Neural crest cell (in vitro differentiated cells): Measurements from ENCODE around the gene EYA3. TPM values are rescaled to one million over a fixed set of nuclear protein-coding genes. Genes with fewer than 3 reads are reported as not detected.

Experiments used
- DNase-seq: peaks from one replicate; pipeline ENCODE4 v3.0.0; 2021; ENCODE audit warnings: low read depth, mixed read lengths, low spot score
- H3K27ac Mint-ChIP-seq: one replicate; pipeline ENCODE4 v1.8.0; 2021; ENCODE audit warnings: mild to moderate bottlenecking, mixed read lengths; ENCODE audit not compliant: unreplicated experiment
- H3K27me3 Mint-ChIP-seq: 2 replicates; pipeline ENCODE4 v1.8.0; 2021; ENCODE audit warnings: low read depth, mild to moderate bottlenecking, mixed read lengths
- H3K36me3 Mint-ChIP-seq: 2 replicates; pipeline ENCODE4 v1.8.0; 2021; ENCODE audit warnings: low read depth, mild to moderate bottlenecking, mixed read lengths
- H3K4me1 Mint-ChIP-seq: 2 replicates; pipeline ENCODE4 v1.8.0; 2021; ENCODE audit warnings: mixed read lengths
- H3K4me3 Mint-ChIP-seq: one replicate; pipeline ENCODE4 v1.8.0; 2021; ENCODE audit warnings: mild to moderate bottlenecking, mixed read lengths
- H3K9me3 Mint-ChIP-seq: 2 replicates; pipeline ENCODE4 v1.8.0; 2021; ENCODE audit warnings: mixed read lengths
- CTCF ChIP-seq: fragments of 200-600 bp; sonication (generic); conservative IDR thresholded peaks from 2 replicates; pipeline ENCODE4 v1.5.0; 2021; ENCODE audit warnings: antibody characterized with exemption, mild to moderate bottlenecking
- total RNA-seq: library from RNA; stranded (reverse); gene quantifications from 2 replicates; pipeline ENCODE4 v1.2.1, GENCODE V29; 2021

The EYA3 gene
- total RNA-seq, 1 donor from 2014 or later: 35.9 TPM

- no peak for DNase-seq
- TF ChIP-seq CTCF: no peak
- no peak overlapping the region for H3K27ac Mint-ChIP-seq
- peaks cover 4% of the 10 kb centered on the region for H3K9me3 Mint-ChIP-seq
- no peaks in the 10 kb centered on the region for H3K4me1 Mint-ChIP-seq
- no peaks in the 10 kb centered on the region for H3K36me3 Mint-ChIP-seq
- H3K27me3 Mint-ChIP-seq: peaks cover 13% of the 10 kb centered on the region
- H3K4me3 Mint-ChIP-seq: no peak overlapping the region
Measured at GRCh38 chr1:28134651-28135207, 46.3 kb upstream of the EYA3 start.

- Mint-ChIP-seq H3K27me3 (peaks cover 19% of the 10 kb centered on the region), H3K36me3 (no peaks in the 10 kb centered on the region), H3K4me3 (no peak overlapping the region), H3K27ac (no peak overlapping the region), H3K9me3 (peaks cover 4% of the 10 kb centered on the region), H3K4me1 (no peaks in the 10 kb centered on the region)
- TF ChIP-seq CTCF: no peak
- no peak for DNase-seq
Measured at GRCh38 chr1:28132171-28133167, 44.1 kb upstream of the EYA3 start.

- Mint-ChIP-seq H3K36me3 (no peaks in the 10 kb centered on the region), H3K9me3 (peaks cover 4% of the 10 kb centered on the region), H3K27me3 (peaks cover 28% of the 10 kb centered on the region), H3K4me3 (no peak overlapping the region), H3K4me1 (no peaks in the 10 kb centered on the region), H3K27ac (no peak overlapping the region)
- TF ChIP-seq CTCF: no peak
- DNase-seq: no peak
Measured at GRCh38 chr1:28130901-28131300, 42.5 kb upstream of the EYA3 start.

- TF ChIP-seq CTCF: no peak
- Mint-ChIP-seq H3K36me3 (no peaks in the 10 kb centered on the region), H3K4me3 (no peak overlapping the region), H3K9me3 (peaks cover 4% of the 10 kb centered on the region), H3K27ac (no peak overlapping the region), H3K4me1 (no peaks in the 10 kb centered on the region), H3K27me3 (peaks cover 26% of the 10 kb centered on the region)
- DNase-seq: no peak
Measured at GRCh38 chr1:28129150-28129549, 40.7 kb upstream of the EYA3 start.

- Mint-ChIP-seq H3K4me3 (no peak overlapping the region), H3K27ac (no peak overlapping the region), H3K4me1 (no peaks in the 10 kb centered on the region), H3K9me3 (no peaks in the 10 kb centered on the region), H3K27me3 (peaks cover 24% of the 10 kb centered on the region), H3K36me3 (no peaks in the 10 kb centered on the region)
- no peak for TF ChIP-seq CTCF
- DNase-seq: no peak
Measured at GRCh38 chr1:28127617-28128257, 39.3 kb upstream of the EYA3 start.
